ENCODE data around the gene PCBP1.
A peak's percentile ranks its signal among the peaks of the same experiment; 100 is the strongest.
"Not testable (repeated sequence)": the region's sequence is repeated elsewhere in the genome, so short reads cannot be mapped to it uniquely, and the experiment has no call there.

PCBP1 gene

GRCh38 chr2:70083344-70084156 is 3.7 kb upstream of the PCBP1 start:
- DNase-seq, result peak; percentile 68

GRCh38 chr2:70084973-70085710 is 2.1 kb upstream of the PCBP1 start:
- peak; percentile 59 for DNase-seq

DNA sequence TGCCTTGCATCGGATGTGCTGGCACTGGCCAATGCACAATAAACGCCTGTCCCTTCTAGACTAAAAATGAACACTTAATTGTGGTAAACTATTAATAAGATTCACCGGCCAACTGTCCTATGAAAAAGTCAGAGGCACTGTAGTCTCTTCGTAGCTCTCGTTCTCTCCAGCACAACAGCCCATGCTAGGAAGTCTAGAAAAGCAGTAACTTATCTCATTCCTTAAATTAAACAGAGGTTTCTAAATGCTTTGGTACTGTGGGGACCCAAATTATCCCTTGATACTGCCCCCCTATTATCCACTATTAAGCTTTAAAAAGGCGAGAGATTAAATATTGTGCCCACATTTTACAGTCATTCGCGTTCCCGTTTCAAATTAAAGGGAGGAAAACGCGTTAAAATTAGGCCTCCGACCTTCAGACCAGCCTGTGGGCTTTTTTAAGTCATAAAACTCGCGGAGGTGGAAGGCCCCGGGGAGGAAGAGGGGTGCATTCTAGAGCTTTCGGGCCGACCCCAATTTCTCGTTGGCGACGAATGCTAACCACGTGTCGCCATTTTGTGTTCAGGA is 1.5 kb upstream of the PCBP1 start:
- DNase-seq, result no peak

DNA sequence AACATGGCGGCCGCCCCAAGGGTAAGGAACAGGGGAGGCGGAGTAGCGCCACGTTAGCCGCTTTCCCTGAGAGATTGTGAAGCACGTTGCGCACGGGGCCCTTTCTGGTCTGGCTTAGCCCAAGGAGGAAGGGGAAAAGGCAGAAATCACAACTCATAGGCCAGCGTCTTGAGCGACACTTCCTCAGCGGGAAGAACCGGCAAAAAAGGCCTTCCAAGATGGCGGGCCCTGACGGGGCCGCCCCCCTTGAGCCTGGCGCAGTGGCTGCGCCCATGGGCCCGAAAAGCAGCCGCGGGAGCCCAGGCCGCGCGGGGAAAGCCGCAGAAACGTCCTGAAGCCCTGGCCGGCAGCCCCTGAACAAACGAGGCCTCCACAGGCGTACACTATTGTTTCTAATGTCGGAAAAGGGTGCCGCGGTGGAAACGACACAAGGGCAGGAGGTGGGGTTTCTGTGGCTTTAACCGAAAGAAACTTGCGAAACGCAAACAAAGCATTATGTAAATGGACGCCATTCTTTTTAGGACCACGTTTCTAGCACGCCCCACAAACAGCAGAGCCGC is 919 bp upstream of the PCBP1 start:
- peak; percentile 82 for DNase-seq

DNA sequence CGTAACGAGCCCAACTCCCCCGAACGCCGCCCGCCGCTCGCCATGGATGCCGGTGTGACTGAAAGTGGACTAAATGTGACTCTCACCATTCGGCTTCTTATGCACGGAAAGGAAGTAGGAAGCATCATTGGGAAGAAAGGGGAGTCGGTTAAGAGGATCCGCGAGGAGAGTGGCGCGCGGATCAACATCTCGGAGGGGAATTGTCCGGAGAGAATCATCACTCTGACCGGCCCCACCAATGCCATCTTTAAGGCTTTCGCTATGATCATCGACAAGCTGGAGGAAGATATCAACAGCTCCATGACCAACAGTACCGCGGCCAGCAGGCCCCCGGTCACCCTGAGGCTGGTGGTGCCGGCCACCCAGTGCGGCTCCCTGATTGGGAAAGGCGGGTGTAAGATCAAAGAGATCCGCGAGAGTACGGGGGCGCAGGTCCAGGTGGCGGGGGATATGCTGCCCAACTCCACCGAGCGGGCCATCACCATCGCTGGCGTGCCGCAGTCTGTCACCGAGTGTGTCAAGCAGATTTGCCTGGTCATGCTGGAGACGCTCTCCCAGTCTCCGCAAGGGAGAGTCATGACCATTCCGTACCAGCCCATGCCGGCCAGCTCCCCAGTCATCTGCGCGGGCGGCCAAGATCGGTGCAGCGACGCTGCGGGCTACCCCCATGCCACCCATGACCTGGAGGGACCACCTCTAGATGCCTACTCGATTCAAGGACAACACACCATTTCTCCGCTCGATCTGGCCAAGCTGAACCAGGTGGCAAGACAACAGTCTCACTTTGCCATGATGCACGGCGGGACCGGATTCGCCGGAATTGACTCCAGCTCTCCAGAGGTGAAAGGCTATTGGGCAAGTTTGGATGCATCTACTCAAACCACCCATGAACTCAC is 673 bp downstream of the PCBP1 start:
- peak; percentile 51 for DNase-seq

DNA sequence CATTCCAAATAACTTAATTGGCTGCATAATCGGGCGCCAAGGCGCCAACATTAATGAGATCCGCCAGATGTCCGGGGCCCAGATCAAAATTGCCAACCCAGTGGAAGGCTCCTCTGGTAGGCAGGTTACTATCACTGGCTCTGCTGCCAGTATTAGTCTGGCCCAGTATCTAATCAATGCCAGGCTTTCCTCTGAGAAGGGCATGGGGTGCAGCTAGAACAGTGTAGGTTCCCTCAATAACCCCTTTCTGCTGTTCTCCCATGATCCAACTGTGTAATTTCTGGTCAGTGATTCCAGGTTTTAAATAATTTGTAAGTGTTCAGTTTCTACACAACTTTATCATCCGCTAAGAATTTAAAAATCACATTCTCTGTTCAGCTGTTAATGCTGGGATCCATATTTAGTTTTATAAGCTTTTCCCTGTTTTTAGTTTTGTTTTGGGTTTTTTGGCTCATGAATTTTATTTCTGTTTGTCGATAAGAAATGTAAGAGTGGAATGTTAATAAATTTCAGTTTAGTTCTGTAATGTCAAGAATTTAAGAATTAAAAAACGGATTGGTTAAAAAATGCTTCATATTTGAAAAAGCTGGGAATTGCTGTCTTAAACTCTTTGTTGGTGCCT is 1.4 kb downstream of the PCBP1 start:
- no peak for DNase-seq

GRCh38 chr2:70089220-70089982 is 2.1 kb downstream of the PCBP1 start:
- DNase-seq, result no peak

- DNase-seq, result no peak
Observed at GRCh38 chr2:70089983-70090525, 2.8 kb downstream of the PCBP1 start.

DNA sequence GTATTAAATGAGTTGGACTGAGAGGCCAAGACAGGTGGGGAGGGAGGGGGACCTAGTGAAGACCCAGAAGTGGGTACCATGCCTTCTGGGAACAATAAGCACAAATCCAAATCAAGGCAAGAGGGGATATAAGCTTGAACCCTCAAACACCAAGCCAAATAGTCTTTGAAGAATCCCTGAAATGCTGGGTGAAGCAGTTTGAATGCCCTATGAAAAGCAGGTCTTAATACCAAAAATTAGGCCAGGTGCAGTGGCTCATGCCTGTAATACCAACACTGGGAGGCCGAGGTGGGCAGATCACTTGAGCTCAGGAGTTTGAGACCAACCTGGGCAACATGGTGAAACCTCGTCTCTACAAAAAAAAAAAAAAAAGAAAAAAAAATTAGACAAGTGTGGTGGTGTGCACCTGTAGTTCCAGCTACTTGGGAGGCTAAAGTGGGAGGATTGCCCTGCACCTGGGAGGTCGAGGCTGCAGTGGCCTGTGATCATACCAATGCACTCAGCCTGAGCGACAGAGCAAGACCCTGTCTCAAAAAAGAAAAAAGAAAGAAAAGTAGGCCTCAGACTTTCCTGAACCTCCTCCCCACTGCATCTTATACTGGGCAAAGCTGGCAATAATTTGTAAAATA is 3.5 kb downstream of the PCBP1 start:
- DNase-seq, result no peak

GRCh38 chr2:70091364-70091763 is 4.1 kb downstream of the PCBP1 start:
- no peak for DNase-seq

GRCh38 chr2:70091816-70092215 is 4.5 kb downstream of the PCBP1 start:
- no peak for DNase-seq

GRCh38 chr2:70092576-70093243 is 5.4 kb downstream of the PCBP1 start:
- DNase-seq, result not testable (repeated sequence)

GRCh38 chr2:70094171-70094977 is 7.1 kb downstream of the PCBP1 start:
- DNase-seq, result no peak

GRCh38 chr2:70094978-70095719 is 7.9 kb downstream of the PCBP1 start:
- no peak for DNase-seq

- DNase-seq, result no peak
Observed at GRCh38 chr2:70095720-70096670, 8.7 kb downstream of the PCBP1 start.

- no peak for DNase-seq
Observed at GRCh38 chr2:70098032-70098431, 10.8 kb downstream of the PCBP1 start.

- DNase-seq, result no peak
Observed at GRCh38 chr2:70099270-70099669, 12.0 kb downstream of the PCBP1 start.

Measured in NK-92 treated with Interleukin-12 subunit alpha and Interleukin-12 subunit beta, amount 100 ng/mL, for 24 hours (cell line).